Nephron (organoid): Measurements from ENCODE around the gene PROZ.

ENCODE experiments used
- H3K27ac Mint-ChIP-seq, 3 experiments: 2 replicates each; pipeline ENCODE4 v1.8.0; 2020; ENCODE audit warnings: mixed read lengths in 3 of 3, mild to moderate bottlenecking in 2 of 3, moderate library complexity in 1 of 3
- H3K27me3 Mint-ChIP-seq: 2 replicates; pipeline ENCODE4 v1.8.0; 2021; ENCODE audit warnings: low read depth, mild to moderate bottlenecking, moderate library complexity, mixed read lengths
- H3K36me3 Mint-ChIP-seq: 2 replicates; pipeline ENCODE4 v1.8.0; 2020; ENCODE audit warnings: low read depth, mixed read lengths
- H3K4me1 Mint-ChIP-seq: 2 replicates; pipeline ENCODE4 v1.8.0; 2020; ENCODE audit warnings: mixed read lengths
- H3K4me3 Mint-ChIP-seq, 3 experiments: 2 replicates each; pipeline ENCODE4 v1.8.0; 2020; ENCODE audit warnings: mild to moderate bottlenecking in 3 of 3, mixed read lengths in 3 of 3, moderate library complexity in 2 of 3
- H3K9me3 Mint-ChIP-seq: 2 replicates; pipeline ENCODE4 v1.8.0; 2020; ENCODE audit warnings: mixed read lengths
- CTCF ChIP-seq, 3 experiments: fragments of 200-600 bp; sonication (generic); IDR thresholded peaks; one replicate each; pipeline ENCODE4 v1.5.0; 2021; ENCODE audit warnings: antibody characterized with exemption in 3 of 3; ENCODE audit not compliant: unreplicated experiment in 3 of 3

The PROZ gene

GRCh38 chr13:113190181-113190580, 31.7 kb downstream of the PROZ start:
- Mint-ChIP-seq H3K27ac (no peak overlapping the region), H3K9me3 (no peaks in the 10 kb centered on the region), H3K4me1 (no peaks in the 10 kb centered on the region), H3K27me3 (no peaks in the 10 kb centered on the region), H3K36me3 (peaks cover 54% of the 10 kb centered on the region), H3K4me3 (no peak overlapping the region)
- TF ChIP-seq CTCF (IDR thresholded peaks at IDR 0.05; ENCODE audit: unreplicated experiment in 3 of 3), result no peak

GRCh38 chr13:113192279-113192678, 33.8 kb downstream of the PROZ start:
- Mint-ChIP-seq H3K36me3 (peaks cover 55% of the 10 kb centered on the region), H3K27me3 (no peaks in the 10 kb centered on the region), H3K9me3 (no peaks in the 10 kb centered on the region), H3K4me1 (peaks cover 8% of the 10 kb centered on the region), H3K4me3 (no peak overlapping the region), H3K27ac (no peak overlapping the region)
- TF ChIP-seq CTCF (IDR thresholded peaks at IDR 0.05; ENCODE audit: unreplicated experiment in 3 of 3), result no peak

- no peak for TF ChIP-seq CTCF (IDR thresholded peaks at IDR 0.05; ENCODE audit: unreplicated experiment in 3 of 3)
- Mint-ChIP-seq H3K4me3 (no peak overlapping the region), H3K9me3 (no peaks in the 10 kb centered on the region), H3K36me3 (peaks cover 55% of the 10 kb centered on the region), H3K4me1 (peaks cover 14% of the 10 kb centered on the region), H3K27me3 (no peaks in the 10 kb centered on the region), H3K27ac (no peak overlapping the region)
Observed at GRCh38 chr13:113192902-113193301, 34.5 kb downstream of the PROZ start.

- Mint-ChIP-seq H3K27me3 (no peaks in the 10 kb centered on the region), H3K4me3 (no peak overlapping the region), H3K4me1 (peaks cover 16% of the 10 kb centered on the region), H3K9me3 (no peaks in the 10 kb centered on the region), H3K27ac (no peak overlapping the region), H3K36me3 (peaks cover 41% of the 10 kb centered on the region)
- TF ChIP-seq CTCF (IDR thresholded peaks at IDR 0.05; ENCODE audit: unreplicated experiment in 3 of 3), result no peak
Observed at GRCh38 chr13:113195360-113195759, 36.9 kb downstream of the PROZ start.

GRCh38 chr13:113196970-113197737, 38.7 kb downstream of the PROZ start:
- H3K4me1 Mint-ChIP-seq, result peaks cover 16% of the 10 kb centered on the region

More at GRCh38 chr13:113196970-113197737, 38.7 kb downstream of the PROZ start:
- H3K36me3 Mint-ChIP-seq, result peaks cover 38% of the 10 kb centered on the region
- H3K9me3 Mint-ChIP-seq, result no peaks in the 10 kb centered on the region
- TF ChIP-seq CTCF (IDR thresholded peaks at IDR 0.05; ENCODE audit: unreplicated experiment in 3 of 3), result no peak
- H3K27ac Mint-ChIP-seq, result peak overlapping the region; percentile 37 to 80 (median 71)
- no peaks in the 10 kb centered on the region for H3K27me3 Mint-ChIP-seq
- H3K4me3 Mint-ChIP-seq, result peak overlapping the region in 1 of 3 experiments; percentile 34
